Psoas muscle (tissue), 8 donors: Measurements from ENCODE around the gene DACH1. TPM values are rescaled to one million over a fixed set of nuclear protein-coding genes. Genes with fewer than 3 reads are reported as not detected.

Experiments
- ATAC-seq, 4 donors: fragments of 200-7000 bp; cut with Tn5 transposase; one replicate each; pipeline ENCODE4 v1.9.1; 2020; ENCODE audit warnings: moderate library complexity in 3 of 4, mild to moderate bottlenecking in 2 of 4
- DNase-seq, 2 donors: peaks; one replicate each; pipeline ENCODE4 v3.0.0-alpha.2; 2020
- H3K27ac ChIP-seq: fragments of 200-600 bp; one replicate; pipeline ENCODE4 v1.8.0; 2022
- H3K27me3 ChIP-seq, 3 donors: fragments of 200-600 bp in 1 of 3; one replicate each; pipeline versions ENCODE4 v1.6.1 to v1.8.0; 2013 to 2022; ENCODE audit warnings: low read length in 2 of 3, mild to moderate bottlenecking in 2 of 3, moderate library complexity in 1 of 3; ENCODE audit not compliant: insufficient read depth in 3 of 3
- H3K36me3 ChIP-seq, 2 donors: fragments of 200-600 bp in 1 of 2; one replicate each; pipeline versions ENCODE4 v1.6.1 to v1.8.0; 2013 to 2022; ENCODE audit warnings: low read depth in 1 of 2, mild to moderate bottlenecking in 1 of 2, moderate library complexity in 1 of 2; ENCODE audit not compliant: insufficient read depth in 1 of 2
- H3K4me1 ChIP-seq: fragments of 200-600 bp; one replicate; pipeline ENCODE4 v1.8.0; 2022
- H3K4me3 ChIP-seq: fragments of 200-600 bp; one replicate; pipeline ENCODE4 v1.8.0; 2022; ENCODE audit warnings: mild to moderate bottlenecking
- H3K9me3 ChIP-seq: fragments of 200-600 bp; one replicate; pipeline ENCODE4 v1.8.0; 2022
- CTCF ChIP-seq: fragments of 200-600 bp; IDR thresholded peaks from one replicate; pipeline ENCODE4 v1.8.0; 2022; ENCODE audit warnings: antibody characterized with exemption
- WGBS, 3 donors: extraction: QIAGEN DNeasy Blood & Tissue Kit; methylation state at CpG; one replicate each; pipeline versions ENCODE4 v1.1.6 to v1.1.7; 2013; 5-methylcytosine and 5-hydroxymethylcytosine counted together
- intact Hi-C, 2 donors: fragments of 100-400 bp; cut with DNase I; formaldehyde crosslinking; loops; one replicate each; pipeline versions ENCODE4 v1.11.0 to v1.14.2; 2022
- polyA plus RNA-seq, 3 donors: library from polyadenylated mRNA; stranded (reverse); fragments of 200-250 nt; gene quantifications; one replicate each; pipeline ENCODE4 v1.2.3, GENCODE V29; 2013
- total RNA-seq, 4 donors: library from RNA; stranded (reverse); fragmentation: NEBNext Ultra II Directional in 2 of 4; extraction: Animal tissue kit (Norgen Biotek cat#: 25700) in 2 of 4; gene quantifications; one replicate each; pipeline versions ENCODE4 v1.2.1 to v1.2.4, GENCODE V29; 2021 to 2023
- donor health status: healthy with polysubstance abuse.
- donor health status: DM: no; HTN: no; CAD: no; lungs with moderate emphysema.
- donor health status: Bipolar disorder and iron deficiency.
- donor health status: healthy.
- donor health status: DM: yes; HTN: yes; CAD: no.
- donor health status: DM: no; HTN: no; CAD: no.
- donor health status: DM: no; HTN: no; CAD: no.
- donor health status: DM: yes; HTN: yes; CAD: no.

The DACH1 gene
- total and polyA plus RNA-seq, 7 donors = 0.51 to 3.6 (median 1.1) TPM

GRCh38 chr13:71488201-71488600, 378.8 kb downstream of the DACH1 start:
- H3K27ac ChIP-seq = no peak overlapping the region
- H3K4me1 ChIP-seq = no peaks in the 10 kb centered on the region
- DNase-seq = no peak
- H3K36me3 ChIP-seq = no peaks in the 10 kb centered on the region
- H3K4me3 ChIP-seq = no peak overlapping the region
- H3K9me3 ChIP-seq = no peaks in the 10 kb centered on the region
- no peaks in the 10 kb centered on the region for H3K27me3 ChIP-seq
- 85 to 89% (median 88%) methylated on average over 1 of the region's 1 CpG for WGBS, 3 donors
- intact Hi-C loops = no loop called here
- no peak for TF ChIP-seq CTCF
- ATAC-seq = no peak

GRCh38 chr13:71485913-71486312, 381.1 kb downstream of the DACH1 start:
- DNase-seq (no peak), ATAC-seq (no peak)
- intact Hi-C loops = no loop called here
- Histone ChIP-seq H3K4me3 (no peak overlapping the region), H3K36me3 (no peaks in the 10 kb centered on the region), H3K4me1 (no peaks in the 10 kb centered on the region), H3K27ac (no peak overlapping the region), H3K27me3 (no peaks in the 10 kb centered on the region), H3K9me3 (no peaks in the 10 kb centered on the region)
- WGBS, 3 donors = 78 to 91% (median 79%) methylated on average over 1 of the region's 1 CpG
- TF ChIP-seq CTCF = no peak

- Histone ChIP-seq H3K4me3 (no peak overlapping the region), H3K36me3 (no peaks in the 10 kb centered on the region), H3K9me3 (no peaks in the 10 kb centered on the region), H3K4me1 (no peaks in the 10 kb centered on the region), H3K27me3 (no peaks in the 10 kb centered on the region), H3K27ac (no peak overlapping the region)
- intact Hi-C loops = no loop called here
- ATAC-seq (no peak), DNase-seq (no peak)
- TF ChIP-seq CTCF = no peak
Observed at GRCh38 chr13:71483733-71484132, 383.3 kb downstream of the DACH1 start.

GRCh38 chr13:71481501-71481900, 385.5 kb downstream of the DACH1 start:
- Histone ChIP-seq H3K4me1 (no peaks in the 10 kb centered on the region), H3K27ac (no peak overlapping the region), H3K36me3 (no peaks in the 10 kb centered on the region), H3K4me3 (no peak overlapping the region), H3K27me3 (no peaks in the 10 kb centered on the region), H3K9me3 (no peaks in the 10 kb centered on the region)
- DNase-seq (no peak), ATAC-seq (no peak)
- intact Hi-C loops = no loop called here
- TF ChIP-seq CTCF = no peak
- WGBS, 3 donors = 74 to 88% (median 82%) methylated on average over 3 of the region's 3 CpGs

GRCh38 chr13:71481046-71481445, 386.0 kb downstream of the DACH1 start:
- DNase-seq (no peak), ATAC-seq (no peak)
- H3K27me3 ChIP-seq = no peaks in the 10 kb centered on the region
- WGBS, 3 donors = 75 to 83% (median 79%) methylated on average over 1 of the region's 1 CpG
- no peak overlapping the region for H3K27ac ChIP-seq
- intact Hi-C loops = no loop called here
- no peaks in the 10 kb centered on the region for H3K36me3 ChIP-seq
- H3K9me3 ChIP-seq = no peaks in the 10 kb centered on the region
- H3K4me1 ChIP-seq = no peaks in the 10 kb centered on the region
- H3K4me3 ChIP-seq = no peak overlapping the region
- no peak for TF ChIP-seq CTCF
